OCI-LY3 (cell line): ENCODE results near the gene PTBP1.

ENCODE experiments used
- EZH2phosphoT487 ChIP-seq: fragments of 200-600 bp; shearing (Covaris generic); IDR thresholded peaks from 2 replicates; pipeline ENCODE4 v1.6.1; 2018; ENCODE audit warnings: antibody characterized with exemption, mixed run types, low read depth
- TF ChIP-seq, protein P1 (sequence below): fragments of 200-600, 300-600 bp; sonication (generic); IDR thresholded peaks from 2 replicates; pipeline ENCODE4 v1.5.1; 2014; ENCODE audit warnings: antibody characterized with exemption, low read length, low read depth

DNA sequence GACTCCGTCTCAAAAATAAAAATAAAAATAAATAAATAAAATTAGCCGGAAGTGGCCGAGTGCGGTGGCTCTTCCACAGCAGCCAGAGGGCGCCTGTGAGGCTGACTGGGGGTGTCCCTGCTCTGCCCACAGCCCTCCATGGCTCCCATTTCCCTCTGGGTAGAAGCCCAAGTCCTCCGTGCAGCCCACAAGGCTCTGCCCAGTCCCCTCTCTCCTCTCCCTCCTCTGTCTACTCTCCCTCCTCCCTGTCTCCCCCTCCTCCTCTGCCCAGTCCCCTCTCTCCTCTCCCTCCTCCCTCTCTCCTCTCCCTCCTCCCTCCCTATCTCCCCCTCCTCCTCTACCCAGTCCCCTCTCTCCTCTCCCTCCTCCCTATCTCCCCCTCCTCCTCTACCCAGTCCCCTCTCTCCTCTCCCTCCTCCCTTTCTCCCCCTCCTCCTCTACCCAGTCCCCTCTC is 25.9 kb upstream of the PTBP1 start:
- TF ChIP-seq, protein P1, sequence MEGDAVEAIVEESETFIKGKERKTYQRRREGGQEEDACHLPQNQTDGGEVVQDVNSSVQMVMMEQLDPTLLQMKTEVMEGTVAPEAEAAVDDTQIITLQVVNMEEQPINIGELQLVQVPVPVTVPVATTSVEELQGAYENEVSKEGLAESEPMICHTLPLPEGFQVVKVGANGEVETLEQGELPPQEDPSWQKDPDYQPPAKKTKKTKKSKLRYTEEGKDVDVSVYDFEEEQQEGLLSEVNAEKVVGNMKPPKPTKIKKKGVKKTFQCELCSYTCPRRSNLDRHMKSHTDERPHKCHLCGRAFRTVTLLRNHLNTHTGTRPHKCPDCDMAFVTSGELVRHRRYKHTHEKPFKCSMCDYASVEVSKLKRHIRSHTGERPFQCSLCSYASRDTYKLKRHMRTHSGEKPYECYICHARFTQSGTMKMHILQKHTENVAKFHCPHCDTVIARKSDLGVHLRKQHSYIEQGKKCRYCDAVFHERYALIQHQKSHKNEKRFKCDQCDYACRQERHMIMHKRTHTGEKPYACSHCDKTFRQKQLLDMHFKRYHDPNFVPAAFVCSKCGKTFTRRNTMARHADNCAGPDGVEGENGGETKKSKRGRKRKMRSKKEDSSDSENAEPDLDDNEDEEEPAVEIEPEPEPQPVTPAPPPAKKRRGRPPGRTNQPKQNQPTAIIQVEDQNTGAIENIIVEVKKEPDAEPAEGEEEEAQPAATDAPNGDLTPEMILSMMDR: peak; percentile 36
- TF ChIP-seq EZH2phosphoT487: no peak
